ENCODE measurements around the gene SEC63.
"Not testable (repeated sequence)": the region's sequence is repeated elsewhere in the genome, so short reads cannot be mapped to it uniquely, and the experiment has no call there.

Gene SEC63

GRCh38 chr6:107928984-107929383 is 29.0 kb downstream of the SEC63 start:
- no peak for DNase-seq (ENCODE audit: low read depth)

DNA sequence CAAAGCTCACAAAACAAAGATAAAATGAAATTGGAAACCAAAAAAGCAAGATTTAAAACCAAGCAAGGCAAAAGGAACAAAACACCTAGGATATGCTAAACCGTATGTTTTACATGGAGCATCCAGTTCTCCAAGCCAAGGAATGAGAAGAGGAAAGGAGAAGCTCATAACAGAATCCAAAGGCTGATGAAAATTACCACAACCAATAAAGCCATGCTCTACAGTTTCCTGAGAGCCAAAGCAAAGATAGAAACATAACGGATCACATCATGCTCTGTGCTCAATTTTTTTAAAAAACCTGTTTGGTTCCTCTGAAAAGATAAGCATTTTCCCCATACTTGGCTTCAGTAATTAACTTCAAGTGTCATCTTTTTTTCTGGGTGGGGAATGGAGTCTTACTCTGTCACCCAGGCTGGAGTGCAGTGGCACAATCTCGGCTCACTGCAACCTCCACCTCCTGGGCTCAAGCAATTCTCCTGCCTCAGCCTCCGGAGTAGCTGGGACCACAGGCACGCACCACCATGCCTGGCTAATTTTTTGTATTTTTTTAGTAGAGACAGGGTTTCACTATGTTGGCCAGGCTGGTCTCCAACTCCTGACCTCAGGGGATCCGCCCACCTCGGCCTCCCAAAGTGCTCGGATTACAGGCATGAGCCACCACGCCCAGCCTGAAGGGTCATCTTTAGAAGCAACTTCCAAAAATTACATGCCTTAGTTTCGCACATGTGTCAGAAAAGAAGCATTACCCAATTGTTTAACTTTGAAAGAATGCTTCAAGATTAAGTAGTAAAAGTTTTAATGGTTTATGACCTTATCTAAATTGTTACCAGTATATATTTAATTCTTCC is 31.1 kb downstream of the SEC63 start:
- not testable (repeated sequence) for DNase-seq (ENCODE audit: low read depth)

DNA sequence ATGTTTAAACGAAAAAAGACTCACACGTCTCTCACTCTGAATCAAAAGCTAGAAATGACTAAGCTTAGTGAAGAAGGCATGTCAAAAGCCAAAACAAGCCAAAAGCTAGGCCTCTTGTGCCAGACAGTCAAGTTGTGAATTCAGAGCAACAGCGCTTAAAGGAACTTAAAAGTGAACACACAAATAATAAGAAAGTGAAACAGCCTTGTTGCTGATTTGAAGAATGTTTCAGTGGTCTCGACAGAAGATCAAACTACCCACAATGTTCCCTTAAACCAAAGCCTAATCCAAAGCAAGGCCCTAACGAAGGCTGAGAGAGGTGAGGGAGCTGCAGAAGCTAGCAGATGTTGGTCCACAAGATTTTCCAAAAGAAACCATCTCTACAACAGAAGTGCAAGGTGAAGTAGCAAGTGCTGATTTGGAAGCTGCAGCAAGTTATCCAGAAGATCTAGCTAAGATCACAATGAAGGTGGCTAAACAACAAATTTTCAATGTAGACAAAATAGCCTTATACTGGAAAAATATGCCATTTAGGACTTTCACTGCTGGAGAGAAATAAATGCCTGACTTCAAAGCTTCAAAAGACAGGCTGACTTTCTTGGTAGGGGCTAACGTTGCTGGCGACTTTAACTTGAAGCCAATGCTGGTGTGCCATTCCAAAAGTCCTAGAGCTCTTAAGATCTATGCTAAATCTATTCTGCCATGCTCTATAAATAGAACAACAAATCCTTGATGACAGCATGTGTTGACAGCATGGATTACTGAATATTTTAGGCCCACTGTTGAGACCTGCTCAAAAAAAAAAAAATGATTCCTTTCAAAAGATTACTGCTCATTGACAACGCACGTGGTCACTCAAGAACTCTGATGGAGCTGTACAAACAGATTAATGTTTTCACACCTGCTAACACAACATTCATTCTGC is 40.3 kb downstream of the SEC63 start:
- DNase-seq (ENCODE audit: low read depth), result no peak

- DNase-seq (ENCODE audit: low read depth), result not testable (repeated sequence)
Observed at GRCh38 chr6:107916961-107917360, 41.0 kb downstream of the SEC63 start.

- DNase-seq (ENCODE audit: low read depth), result no peak
Observed at GRCh38 chr6:107911692-107912091, 46.3 kb downstream of the SEC63 start.

GRCh38 chr6:107894809-107895396 is 63.1 kb downstream of the SEC63 start:
- no peak for DNase-seq (ENCODE audit: low read depth)

GRCh38 chr6:107890431-107890830 is 67.6 kb downstream of the SEC63 start:
- not testable (repeated sequence) for DNase-seq (ENCODE audit: low read depth)

DNA sequence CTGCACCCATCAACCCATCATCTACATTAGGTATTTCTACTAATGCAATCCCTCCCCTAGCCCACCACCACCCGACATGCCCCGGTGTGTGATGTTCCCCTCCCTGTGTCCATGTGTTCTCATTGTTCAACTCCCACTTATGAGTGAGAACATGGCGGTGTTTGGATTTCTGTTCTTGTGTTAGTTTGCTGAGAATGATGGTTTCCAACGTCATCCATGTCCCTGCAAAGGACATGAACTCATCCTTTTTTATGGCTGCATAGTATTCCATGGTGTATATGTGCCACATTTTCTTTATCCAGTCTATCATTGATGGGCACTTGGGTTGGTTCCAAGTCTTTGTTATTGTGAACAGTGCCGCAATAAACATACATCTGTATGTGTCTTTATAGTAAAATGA is 72.1 kb downstream of the SEC63 start:
- not testable (repeated sequence) for DNase-seq (ENCODE audit: low read depth)

DNA sequence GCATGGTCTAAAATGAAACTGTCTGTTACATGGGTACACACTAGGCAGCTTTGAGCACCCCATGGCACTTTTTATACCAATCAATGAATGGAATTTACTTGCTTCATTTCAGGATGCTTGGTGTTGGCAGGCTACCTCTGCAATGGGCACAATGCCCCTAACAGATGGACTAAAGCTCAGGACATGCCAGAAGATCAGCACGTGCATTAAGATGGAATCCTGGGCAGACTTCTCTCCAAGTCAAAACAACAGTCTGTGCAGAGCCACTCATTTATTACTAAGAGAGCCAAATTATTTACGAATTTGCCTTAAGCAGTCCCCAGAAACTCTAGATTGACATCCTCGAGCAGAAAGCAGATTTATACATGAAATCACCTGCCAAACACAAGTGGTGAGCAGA is 78.1 kb downstream of the SEC63 start:
- DNase-seq (ENCODE audit: low read depth), result no peak

GRCh38 chr6:107877968-107878367 is 80.0 kb downstream of the SEC63 start:
- DNase-seq (ENCODE audit: low read depth), result no peak

DNA sequence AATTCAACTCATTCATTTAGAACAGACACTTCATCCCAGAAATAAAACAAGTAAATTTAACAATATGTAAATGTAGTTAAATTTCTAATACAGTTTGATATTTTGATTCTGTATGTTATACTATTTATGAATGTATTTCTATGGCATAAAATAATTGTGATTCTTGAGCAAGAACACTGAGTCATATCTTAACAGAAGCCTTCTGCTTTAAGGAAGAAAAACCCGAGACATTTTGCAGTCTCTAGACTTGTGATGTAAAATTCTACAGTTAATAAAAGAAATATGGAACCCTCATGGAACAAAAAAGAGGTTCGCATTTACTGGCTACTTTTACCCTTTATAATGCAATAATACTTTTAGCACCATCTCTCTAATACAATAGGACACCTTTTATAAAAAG is 86.0 kb downstream of the SEC63 start:
- no peak for DNase-seq (ENCODE audit: low read depth)

DNA sequence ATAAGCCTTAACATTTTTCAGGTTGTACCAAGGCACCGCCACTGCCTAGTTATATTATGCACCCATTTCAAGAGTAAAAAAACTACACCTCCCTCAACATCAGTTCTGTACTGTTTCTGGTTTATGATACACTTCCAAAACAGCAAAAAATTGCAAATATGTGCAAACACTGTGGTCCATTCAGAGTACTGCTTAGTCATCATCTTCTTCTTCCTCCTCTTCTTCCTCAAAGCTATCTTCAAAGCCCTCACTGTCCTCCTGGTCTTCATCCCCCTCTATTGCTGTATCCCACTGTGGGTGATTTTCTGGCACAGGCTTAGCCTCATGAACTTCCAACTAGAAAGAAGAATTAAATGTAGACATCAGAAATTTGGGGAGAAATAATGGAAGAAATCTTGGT is 86.5 kb downstream of the SEC63 start:
- not testable (repeated sequence) for DNase-seq (ENCODE audit: low read depth)

- DNase-seq (ENCODE audit: low read depth), result no peak
Observed at GRCh38 chr6:107871016-107871415, 87.0 kb downstream of the SEC63 start.

DNA sequence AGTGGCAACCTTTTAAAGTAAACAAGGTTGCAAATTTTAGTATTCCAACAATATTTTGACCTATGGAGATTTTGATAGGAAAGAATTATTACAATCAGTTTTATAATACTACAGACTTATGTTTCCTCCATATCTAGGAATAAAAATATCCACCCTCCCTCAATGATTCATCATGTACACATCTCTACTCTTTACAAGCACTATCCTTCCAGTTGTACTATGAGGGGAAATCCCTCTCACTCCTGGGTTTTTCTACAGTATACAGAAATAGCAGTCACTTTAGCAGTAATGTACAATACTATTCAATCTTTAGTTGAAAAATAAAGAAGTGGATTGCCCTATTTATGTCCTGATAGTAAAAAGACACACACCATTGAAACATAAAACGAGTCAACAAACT is 87.6 kb downstream of the SEC63 start:
- no peak for DNase-seq (ENCODE audit: low read depth)

DNA sequence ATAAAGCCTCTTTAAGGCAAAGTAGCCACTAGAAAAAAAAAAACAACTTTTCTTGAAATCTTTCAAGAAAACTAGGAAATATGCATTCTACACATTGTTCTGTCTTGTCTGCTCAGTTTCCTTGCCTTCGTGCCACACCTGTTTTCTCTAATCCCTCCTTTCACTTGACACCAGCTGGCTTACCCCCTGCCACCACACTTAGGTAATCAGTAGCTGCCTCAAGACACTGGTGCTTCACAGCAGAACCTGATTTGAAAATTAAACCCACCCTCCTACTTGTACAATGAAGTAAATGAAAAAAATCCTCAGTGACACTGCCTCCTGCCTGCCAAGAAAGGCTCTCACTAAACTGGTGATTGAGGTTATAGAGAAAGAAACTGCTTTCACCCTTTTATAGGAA is 88.1 kb downstream of the SEC63 start:
- DNase-seq (ENCODE audit: low read depth), result no peak

DNA sequence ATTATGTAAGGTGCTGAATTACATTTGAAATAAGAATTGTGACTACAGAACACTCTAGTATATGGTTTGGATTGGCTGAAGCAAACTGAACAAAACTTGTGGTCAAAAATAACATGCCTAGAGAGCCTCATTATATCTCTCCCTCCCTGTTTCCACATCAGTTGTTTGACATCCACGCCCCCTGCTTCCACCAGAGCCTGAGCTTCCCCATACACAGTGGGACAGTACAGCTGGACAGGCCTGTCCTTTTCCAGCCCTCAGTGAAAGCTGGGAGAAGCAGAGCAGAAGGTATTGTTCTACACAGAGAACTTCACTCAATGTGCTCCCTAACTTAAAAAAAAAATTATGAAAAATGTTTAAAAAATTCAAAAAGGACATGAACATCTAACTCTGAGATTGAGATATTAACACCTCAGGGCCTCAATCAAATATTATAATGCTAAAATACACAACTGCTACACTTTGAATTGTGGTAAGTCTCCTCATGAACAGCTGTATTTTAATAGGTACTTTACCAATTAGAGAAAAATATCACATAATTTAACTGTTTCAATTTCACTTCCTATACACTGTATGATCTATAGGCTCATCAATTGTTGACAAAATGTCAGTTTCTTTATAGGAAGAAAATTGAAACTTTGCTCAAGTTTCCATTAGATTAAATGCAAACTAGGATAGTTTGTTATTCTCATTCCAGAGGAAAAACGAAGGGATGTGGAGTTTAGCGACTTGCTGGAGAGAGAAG is 89.0 kb downstream of the SEC63 start:
- no peak for DNase-seq (ENCODE audit: low read depth)

DNA sequence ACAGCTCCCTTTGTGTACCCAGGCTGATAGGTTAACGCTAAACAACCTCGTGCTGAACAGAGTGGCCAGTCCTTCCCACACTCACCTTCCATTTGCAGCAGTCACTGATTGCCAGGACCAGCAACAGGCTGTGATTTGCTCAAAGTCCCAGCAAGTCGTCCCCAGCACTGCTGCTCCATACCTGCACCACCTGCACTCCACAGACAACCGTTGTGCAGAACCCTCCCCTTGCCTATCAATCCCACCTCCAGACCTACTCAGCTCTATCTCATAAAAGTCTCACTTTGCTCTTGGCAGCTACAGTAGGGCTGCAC is 90.7 kb downstream of the SEC63 start:
- DNase-seq (ENCODE audit: low read depth), result no peak

- no peak for DNase-seq (ENCODE audit: low read depth)
Observed at GRCh38 chr6:107866606-107867301, 91.3 kb downstream of the SEC63 start.

GRCh38 chr6:107864226-107865127 is 93.5 kb downstream of the SEC63 start:
- no peak for DNase-seq (ENCODE audit: low read depth)

DNA sequence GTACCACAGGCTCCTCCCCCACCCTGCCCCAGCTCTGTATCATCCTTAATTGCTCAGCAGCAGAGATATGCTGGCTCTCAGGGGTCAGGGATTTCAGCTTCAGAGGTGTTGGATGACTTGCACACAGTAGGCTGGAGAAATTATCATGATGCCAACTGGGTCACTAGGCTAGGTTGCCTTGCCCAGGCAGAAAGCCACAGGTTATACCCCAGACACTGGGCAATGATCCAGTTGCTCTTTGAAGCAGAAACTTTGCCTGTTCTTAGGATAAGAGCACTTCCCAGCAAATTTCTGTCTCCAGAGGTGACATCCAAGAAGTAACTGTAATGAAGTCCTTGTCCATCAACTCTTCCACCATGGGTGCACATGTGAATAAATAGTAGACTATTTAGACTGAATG is 95.6 kb downstream of the SEC63 start:
- no peak for DNase-seq (ENCODE audit: low read depth)
